OCI-LY1 (cell line): ENCODE data around the gene NEXN.

Experiments
- H2AFZ ChIP-seq: fragments of 200-600 bp; sonication (generic), shearing (Covaris generic); 2 replicates; pipeline ENCODE4 v1.6.0; 2014; ENCODE audit warnings: antibody characterized with exemption, mild to moderate bottlenecking, low read length
- H3F3A ChIP-seq: fragments of 200-600 bp; sonication (generic), shearing (Covaris generic); 2 replicates; pipeline ENCODE4 v1.6.0; 2014; ENCODE audit warnings: mild to moderate bottlenecking, antibody characterized with exemption, low read length, moderate library complexity; ENCODE audit not compliant: insufficient read depth
- H3K27ac ChIP-seq: fragments of 200-600 bp; sonication (generic); 2 replicates; pipeline ENCODE4 v1.5.1; 2014; ENCODE audit warnings: low read length, mixed run types, mild to moderate bottlenecking, low read depth; ENCODE audit not compliant: poor library complexity, severe bottlenecking
- H3K27me3 ChIP-seq: fragments of 200-600 bp; sonication (generic); 2 replicates; pipeline ENCODE4 v1.6.0; 2014; ENCODE audit warnings: antibody characterized with exemption, mild to moderate bottlenecking, low read length, moderate library complexity; ENCODE audit not compliant: insufficient read depth
- H3K36me3 ChIP-seq: fragments of 200-600 bp; sonication (generic); 2 replicates; pipeline ENCODE4 v1.6.1; 2014; ENCODE audit warnings: mild to moderate bottlenecking, antibody characterized with exemption, low read length, moderate library complexity, mixed read lengths; ENCODE audit not compliant: insufficient read depth
- H3K4me1 ChIP-seq: fragments of 200-600 bp; sonication (generic); 2 replicates; pipeline ENCODE4 v1.5.1; 2014; ENCODE audit warnings: mild to moderate bottlenecking, low read length, moderate library complexity; ENCODE audit not compliant: insufficient read depth, severe bottlenecking
- H3K4me2 ChIP-seq: fragments of 200-600 bp; sonication (generic), shearing (Covaris generic); 2 replicates; pipeline ENCODE4 v1.6.1; 2014; ENCODE audit warnings: low read length
- H3K4me3 ChIP-seq: fragments of 200-600 bp; sonication (generic); 2 replicates; pipeline ENCODE4 v1.5.1; 2014; ENCODE audit warnings: low read length, low read depth, mild to moderate bottlenecking, mixed read lengths; ENCODE audit not compliant: poor library complexity, severe bottlenecking
- H3K79me2 ChIP-seq: fragments of 200-600 bp; shearing (Covaris generic); 2 replicates; pipeline ENCODE4 v1.6.1; 2016; ENCODE audit warnings: mixed run types, low read length, mixed read lengths; ENCODE audit not compliant: insufficient read depth
- H3K9ac ChIP-seq: fragments of 200-600 bp; sonication (generic), shearing (Covaris generic); 2 replicates; pipeline ENCODE4 v1.6.1; 2014; ENCODE audit warnings: mild to moderate bottlenecking, low read length, mixed read lengths
- H3K9me2 ChIP-seq: fragments of 200-600 bp; sonication (generic), shearing (Covaris generic); 2 replicates; pipeline ENCODE4 v1.6.1; 2014; ENCODE audit warnings: low read depth, mild to moderate bottlenecking, low read length, mixed read lengths
- H3K9me3 ChIP-seq: fragments of 200-600 bp; shearing (Covaris generic); 2 replicates; pipeline ENCODE4 v1.6.1; 2014; ENCODE audit warnings: low read length, mixed read lengths
- H4K20me1 ChIP-seq: fragments of 200-600 bp; sonication (generic), shearing (Covaris generic); 2 replicates; pipeline ENCODE4 v1.6.0; 2016; ENCODE audit warnings: mild to moderate bottlenecking, low read length; ENCODE audit not compliant: insufficient read depth
- CTCF ChIP-seq: fragments of 200-600 bp; sonication (generic), shearing (Covaris generic); IDR thresholded peaks from 2 replicates; pipeline ENCODE4 v1.5.1; 2017; ENCODE audit warnings: mild to moderate bottlenecking, antibody characterized with exemption, low read length, moderate library complexity, mixed read lengths
- EZH2 ChIP-seq: fragments of 200-600 bp; sonication (generic), shearing (Covaris generic); IDR thresholded peaks from 2 replicates; pipeline ENCODE4 v1.8.0; 2017; ENCODE audit warnings: borderline replicate concordance, mixed run types, mild to moderate bottlenecking, antibody characterized with exemption, low read length, moderate library complexity, mixed read lengths

Gene NEXN

GRCh38 chr1:77987919-77988318, 99.5 kb downstream of the NEXN start:
- no peaks in the 10 kb centered on the region for H3K27me3 ChIP-seq
- H3K9me3 ChIP-seq = no peaks in the 10 kb centered on the region
- H3K9me2 ChIP-seq = no peaks in the 10 kb centered on the region
- no peak overlapping the region for H2AFZ ChIP-seq
- no peak overlapping the region for H3K27ac ChIP-seq
- no peak overlapping the region for H3K4me3 ChIP-seq
- peaks cover 18% of the 10 kb centered on the region; the same call in 1 of the 2 replicates for H3K79me2 ChIP-seq
- H4K20me1 ChIP-seq = no peaks in the 10 kb centered on the region
- no peaks in the 10 kb centered on the region for H3K4me1 ChIP-seq
- H3K9ac ChIP-seq = no peak overlapping the region
- H3F3A ChIP-seq = no peaks in the 10 kb centered on the region
- no peak overlapping the region for H3K4me2 ChIP-seq
- H3K36me3 ChIP-seq = peaks cover 18% of the 10 kb centered on the region
- TF ChIP-seq EZH2 (no peak), CTCF (no peak)

GRCh38 chr1:77989744-77990143, 101.3 kb downstream of the NEXN start:
- Histone ChIP-seq H2AFZ (no peak overlapping the region), H3F3A (no peaks in the 10 kb centered on the region), H3K36me3 (peaks cover 29% of the 10 kb centered on the region), H3K4me3 (no peak overlapping the region), H3K27ac (no peak overlapping the region), H3K79me2 (peaks cover 18% of the 10 kb centered on the region; the same call in 1 of the 2 replicates), H4K20me1 (no peaks in the 10 kb centered on the region), H3K4me1 (no peaks in the 10 kb centered on the region), H3K9me3 (no peaks in the 10 kb centered on the region), H3K9me2 (no peaks in the 10 kb centered on the region), H3K4me2 (no peak overlapping the region), H3K27me3 (no peaks in the 10 kb centered on the region), H3K9ac (no peak overlapping the region)
- no peak for TF ChIP-seq EZH2
- no peak for TF ChIP-seq CTCF

- Histone ChIP-seq H3K9ac (no peak overlapping the region), H3K4me1 (no peaks in the 10 kb centered on the region), H3K9me2 (no peaks in the 10 kb centered on the region), H3K36me3 (peaks cover 30% of the 10 kb centered on the region), H4K20me1 (no peaks in the 10 kb centered on the region), H3F3A (no peaks in the 10 kb centered on the region), H3K9me3 (no peaks in the 10 kb centered on the region), H3K4me2 (no peak overlapping the region), H3K27me3 (no peaks in the 10 kb centered on the region), H3K4me3 (no peak overlapping the region), H3K79me2 (peaks cover 16% of the 10 kb centered on the region; the same call in 1 of the 2 replicates), H2AFZ (no peak overlapping the region), H3K27ac (no peak overlapping the region)
- TF ChIP-seq CTCF (no peak), EZH2 (no peak)
Measured at GRCh38 chr1:77990629-77991204, 102.3 kb downstream of the NEXN start.
